ENCODE measurements around the gene VIM.
"Not testable (repeated sequence)": the region's sequence is repeated elsewhere in the genome, so short reads cannot be mapped to it uniquely, and the experiment has no call there.

Gene VIM

GRCh38 chr10:17257466-17258321 is 29.7 kb downstream of the VIM start:
- peak; percentile 55 for DNase-seq

DNA sequence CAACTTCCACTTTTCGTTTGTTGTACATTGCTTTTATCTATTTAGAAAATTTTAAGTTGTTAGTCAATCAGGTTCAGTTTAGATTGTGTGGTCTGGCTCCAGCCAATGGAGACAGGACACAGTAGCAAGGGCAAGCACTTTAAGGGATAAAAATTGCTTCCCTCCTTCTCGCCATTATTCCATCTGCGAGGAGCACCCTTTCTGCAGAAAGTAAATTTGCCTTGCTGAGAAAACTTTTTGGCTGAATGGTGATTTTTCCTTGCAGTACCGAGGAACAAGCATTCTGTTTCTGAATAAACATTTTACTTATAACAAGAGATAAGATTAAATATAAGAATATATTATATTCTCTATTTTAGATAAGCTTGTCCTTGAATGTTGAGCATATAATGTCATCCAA is 34.5 kb downstream of the VIM start:
- no peak for DNase-seq

GRCh38 chr10:17263580-17263979 is 35.5 kb downstream of the VIM start:
- no peak for DNase-seq

- no peak for DNase-seq
These were observed 37.4 kb downstream of the VIM start for GRCh38 chr10:17265468-17265867.

- not testable (repeated sequence) for DNase-seq
These were observed 38.5 kb downstream of the VIM start for GRCh38 chr10:17266549-17266948.

DNA sequence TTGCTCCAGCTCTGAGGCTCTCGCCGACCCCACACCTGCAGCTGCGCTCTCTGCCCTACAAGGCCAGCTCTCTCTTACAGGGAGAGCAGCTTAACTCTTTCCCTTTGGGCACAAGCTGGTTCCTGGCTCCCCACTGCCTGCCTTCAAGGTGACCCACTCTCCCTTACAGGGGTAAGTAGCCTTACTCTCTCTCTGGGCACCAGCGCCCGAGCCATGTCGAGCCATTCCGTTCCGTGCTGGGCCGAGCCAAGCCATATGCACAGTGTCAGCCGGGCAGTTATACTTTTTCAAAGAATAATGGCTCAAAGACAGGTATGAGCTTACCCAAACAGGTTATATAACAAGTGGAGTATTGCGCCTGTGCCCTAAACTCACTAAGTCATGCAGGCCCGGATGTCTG is 44.6 kb downstream of the VIM start:
- DNase-seq = no peak

- no peak for DNase-seq
These were observed 45.4 kb downstream of the VIM start for GRCh38 chr10:17273403-17273802.

- DNase-seq = no peak
These were observed 48.8 kb downstream of the VIM start for GRCh38 chr10:17276756-17277424.

DNA sequence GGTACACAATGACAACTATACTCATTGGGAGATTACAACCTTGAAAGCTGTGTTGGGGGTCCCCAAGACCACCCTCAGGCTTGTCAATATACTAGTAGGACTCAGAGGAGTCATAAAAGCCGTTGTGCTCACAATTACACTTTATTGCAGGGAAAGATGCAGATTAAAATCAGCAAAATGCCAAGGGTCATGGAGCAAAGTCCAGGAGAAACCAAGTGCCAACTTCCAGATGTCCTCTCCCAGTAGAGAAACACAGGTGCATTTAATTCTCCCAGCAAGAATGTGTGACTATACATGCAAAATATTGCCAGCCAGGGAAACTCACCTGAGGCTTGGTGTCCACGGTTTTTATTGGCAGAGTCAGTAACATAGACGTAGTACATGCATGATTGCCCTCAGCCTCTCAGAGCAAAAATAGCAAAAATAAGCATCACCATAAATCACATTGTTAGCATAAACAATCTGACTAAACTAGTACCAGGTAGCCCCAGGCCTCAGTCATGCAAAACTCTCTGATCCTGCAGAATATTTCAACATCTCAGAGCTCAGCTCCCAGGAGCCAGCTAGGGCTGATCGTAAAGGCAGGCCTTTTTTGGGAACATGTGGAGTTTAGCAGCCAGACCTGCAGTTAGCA is 50.7 kb downstream of the VIM start:
- no peak for DNase-seq

DNA sequence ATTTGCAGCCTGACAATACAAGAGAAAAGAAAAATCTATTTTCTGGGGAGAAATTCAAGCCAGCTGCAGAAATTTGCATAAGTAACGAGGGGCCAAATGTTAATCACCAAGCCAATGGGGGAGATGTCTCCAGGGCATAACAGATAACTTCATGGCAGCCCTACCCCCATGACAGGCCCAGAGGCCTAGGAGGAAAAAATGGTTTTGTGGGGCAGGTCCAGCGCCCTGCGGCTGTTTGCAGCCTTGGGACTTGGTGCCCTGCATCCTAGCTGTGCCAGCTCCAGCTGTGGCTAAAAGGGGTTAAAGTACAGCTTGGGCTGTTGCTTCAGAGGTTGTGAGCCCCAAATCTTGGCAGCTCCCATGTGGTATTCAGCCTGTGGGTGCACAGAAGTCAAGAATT is 54.3 kb downstream of the VIM start:
- no peak for DNase-seq

DNA sequence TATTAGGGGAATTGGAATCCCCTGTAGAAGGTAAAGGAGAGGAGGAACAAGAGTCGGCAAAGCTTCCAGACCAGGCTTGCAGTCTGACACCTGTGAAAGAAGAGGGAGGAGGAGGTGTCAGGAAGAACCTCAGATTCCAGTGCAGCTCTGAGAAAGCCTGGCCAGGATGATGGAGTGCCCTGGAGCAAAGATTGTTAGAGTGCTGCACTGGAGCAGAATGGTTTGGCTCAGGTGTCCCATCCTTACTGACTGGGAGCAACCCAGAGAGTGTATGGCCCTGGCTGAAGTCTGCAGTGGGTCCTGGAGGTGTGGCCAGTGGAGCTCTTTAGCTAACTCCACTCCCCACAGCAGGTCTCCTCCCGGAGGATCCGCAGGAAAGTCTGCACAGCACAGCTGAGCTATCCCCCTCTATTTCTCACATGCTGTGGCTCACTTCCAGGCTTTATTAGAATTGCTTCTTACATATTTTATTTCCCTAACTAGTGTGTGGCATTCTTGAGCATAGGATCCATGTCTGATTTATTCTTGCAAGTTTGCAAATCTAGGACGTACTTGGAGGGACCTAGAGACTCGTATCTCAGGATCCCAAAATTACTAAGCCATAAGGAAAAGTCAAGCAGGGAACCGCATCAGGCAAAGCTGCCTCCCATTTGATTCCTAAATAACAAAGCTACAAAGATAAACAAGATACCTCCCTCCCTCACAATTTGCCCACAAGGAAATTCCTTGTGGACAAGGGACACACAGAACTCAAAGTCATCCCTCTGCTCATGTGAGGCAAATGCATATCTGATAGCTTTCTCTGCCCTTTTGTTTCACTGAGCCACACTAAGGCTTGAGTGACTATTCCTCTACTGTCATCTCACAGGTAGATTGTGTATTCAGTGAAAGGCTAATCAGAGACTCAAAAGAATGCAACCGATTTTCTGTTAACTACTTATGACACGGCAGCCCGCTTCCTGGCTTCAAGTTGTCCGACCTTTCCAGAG is 58.8 kb downstream of the VIM start:
- DNase-seq = no peak

Measured in CD4-positive, alpha-beta T cell treated with Interleukin-15 for 1 hour (primary cell).